ENCODE measurements around the gene LIME1.
"Not testable (repeated sequence)": the region's sequence is repeated elsewhere in the genome, so short reads cannot be mapped to it uniquely, and the experiment has no call there.

Gene LIME1

GRCh38 chr20:63772781-63773518, 36.5 kb downstream of the LIME1 start:
- DNase-seq (ENCODE audit: low read depth in 2 of 2) = no peak

- no peak for DNase-seq (ENCODE audit: low read depth in 2 of 2)
These were observed 37.2 kb downstream of the LIME1 start for GRCh38 chr20:63773571-63774241.

DNA sequence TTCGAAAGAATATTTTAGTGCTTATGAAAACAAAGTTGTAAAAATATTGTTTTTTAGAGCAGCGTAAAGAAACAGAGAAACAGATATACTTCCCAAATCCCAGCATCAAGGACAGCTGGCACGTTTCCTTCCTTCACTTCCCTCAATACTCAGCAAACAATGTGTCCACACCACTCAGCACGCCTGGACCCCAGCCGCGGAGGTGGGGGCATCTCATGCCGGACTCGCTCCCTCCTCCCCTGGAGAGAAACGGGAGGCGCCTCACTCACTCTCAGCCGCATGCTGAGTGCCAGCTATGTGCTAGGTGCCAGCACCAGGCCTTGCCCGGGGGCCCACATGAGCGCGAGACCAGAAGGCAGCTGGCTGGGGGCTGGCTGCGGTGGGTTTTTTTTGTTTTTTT, 37.8 kb downstream of the LIME1 start:
- no peak for DNase-seq (ENCODE audit: low read depth in 2 of 2)

DNA sequence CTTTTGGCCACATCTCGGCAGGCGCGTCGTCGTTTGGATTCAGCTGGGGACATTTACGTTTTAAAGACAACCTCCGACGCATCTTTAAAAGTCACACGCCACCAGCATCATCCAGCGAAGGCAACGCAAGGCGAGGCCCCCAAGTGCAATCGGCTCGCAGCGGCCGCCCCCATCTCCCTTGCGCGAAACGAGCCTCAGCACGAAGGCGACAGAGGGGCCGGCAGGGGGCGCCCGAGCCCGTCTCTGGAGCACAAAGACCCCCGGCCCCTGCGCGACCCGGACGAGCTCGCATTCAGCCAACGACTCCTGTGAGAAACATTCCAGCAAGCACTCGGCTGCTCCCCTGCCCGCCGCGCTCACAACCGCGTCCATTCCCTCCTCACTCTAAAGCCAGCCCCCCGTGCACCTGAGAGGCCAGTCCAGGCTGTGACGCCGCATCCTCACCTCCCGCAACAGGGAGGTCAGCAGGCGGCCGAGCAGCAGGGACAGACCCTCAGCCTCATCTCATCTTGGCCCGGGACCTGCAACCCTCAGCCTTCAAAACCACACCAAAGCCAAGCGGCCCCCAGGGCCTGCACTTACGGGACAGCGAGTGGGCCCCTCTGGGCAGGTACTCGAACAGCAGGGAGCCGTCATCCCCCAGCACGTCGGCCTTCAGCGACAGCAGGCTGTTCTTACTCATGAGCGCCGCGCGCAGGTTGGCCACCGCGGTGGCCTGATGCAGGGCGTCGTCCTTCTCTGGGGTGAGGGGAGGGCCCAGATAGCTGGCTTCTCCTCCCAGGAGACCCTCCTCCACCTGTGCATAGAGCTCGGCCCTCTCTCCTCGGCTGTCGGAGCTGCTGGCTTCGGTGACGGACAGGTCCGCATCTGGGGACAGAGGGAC, 38.9 kb downstream of the LIME1 start:
- no peak for DNase-seq (ENCODE audit: low read depth in 2 of 2)

DNA sequence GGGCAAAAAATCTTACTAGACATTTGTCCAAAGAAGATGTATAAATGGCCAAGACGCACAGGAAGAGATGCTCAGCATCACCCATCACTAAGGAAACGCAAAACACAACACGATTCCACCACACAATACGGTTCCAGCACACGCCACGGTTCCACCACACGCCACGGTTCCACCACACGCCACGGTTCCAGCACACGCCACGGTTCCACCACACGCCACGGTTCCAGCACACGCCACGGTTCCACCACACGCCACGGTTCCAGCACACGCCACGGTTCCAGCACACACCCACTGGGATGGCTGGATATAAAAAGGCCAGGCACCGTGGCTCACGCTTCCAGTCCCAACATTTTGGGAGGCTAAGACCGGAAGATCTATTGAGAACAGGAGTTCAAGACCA, 40.4 kb downstream of the LIME1 start:
- DNase-seq (ENCODE audit: low read depth in 2 of 2) = not testable (repeated sequence)

GRCh38 chr20:63777614-63778013, 41.1 kb downstream of the LIME1 start:
- DNase-seq (ENCODE audit: low read depth in 2 of 2) = no peak

DNA sequence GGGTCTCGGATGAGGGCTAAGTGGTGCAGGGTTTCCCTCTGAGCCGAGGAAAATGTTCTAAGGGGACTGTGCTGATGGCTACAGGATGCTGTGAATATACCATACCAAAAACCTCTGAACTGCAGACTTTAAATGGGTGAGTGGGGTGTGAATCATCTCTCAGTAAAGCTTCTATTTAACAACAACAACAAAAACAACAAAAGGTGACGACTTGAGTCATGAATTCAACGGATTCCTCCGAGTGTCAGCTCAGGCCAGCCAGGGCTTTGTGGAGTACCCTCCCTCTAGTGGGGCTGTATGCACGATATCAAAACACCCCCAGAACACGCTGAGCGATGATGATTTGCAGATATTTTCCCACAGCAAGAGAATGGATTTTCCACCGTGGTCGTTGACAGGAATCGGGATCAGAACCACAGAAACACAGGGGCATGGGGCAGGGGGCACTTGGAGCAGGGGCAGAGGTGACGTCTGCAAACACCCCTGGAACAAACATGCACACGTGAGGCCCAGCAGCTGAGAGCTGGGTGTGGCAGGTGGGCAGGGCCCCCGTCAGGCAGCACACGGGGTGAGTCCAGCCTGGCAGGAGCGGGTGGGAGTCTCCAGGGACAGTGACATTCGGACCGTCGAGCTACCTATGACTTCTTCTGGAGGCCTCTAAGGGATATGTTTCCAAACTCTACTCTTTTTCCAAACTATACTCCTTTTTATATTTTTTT, 41.7 kb downstream of the LIME1 start:
- no peak for DNase-seq (ENCODE audit: low read depth in 2 of 2)

- no peak for DNase-seq (ENCODE audit: low read depth in 2 of 2)
These were observed 42.4 kb downstream of the LIME1 start for GRCh38 chr20:63778857-63779256.

DNA sequence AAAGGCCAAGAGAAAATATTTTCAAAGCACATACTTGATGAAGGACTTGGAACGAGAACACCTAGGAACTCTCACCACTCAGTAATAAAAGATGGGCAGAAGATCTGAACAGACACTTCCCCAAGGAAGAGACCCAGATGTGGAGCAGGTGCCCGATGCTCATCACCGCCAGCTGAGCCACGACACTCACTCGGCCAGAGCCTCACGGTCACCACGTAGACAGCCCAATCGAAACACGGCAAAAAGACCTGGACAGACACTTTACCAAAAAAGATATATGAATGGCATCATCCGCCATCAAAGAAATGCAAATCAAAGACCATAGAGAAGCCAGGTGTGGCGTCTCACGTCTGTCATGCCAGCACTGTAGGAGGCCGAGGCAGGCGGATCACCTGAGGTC, 44.7 kb downstream of the LIME1 start:
- DNase-seq (ENCODE audit: low read depth in 2 of 2) = no peak

DNA sequence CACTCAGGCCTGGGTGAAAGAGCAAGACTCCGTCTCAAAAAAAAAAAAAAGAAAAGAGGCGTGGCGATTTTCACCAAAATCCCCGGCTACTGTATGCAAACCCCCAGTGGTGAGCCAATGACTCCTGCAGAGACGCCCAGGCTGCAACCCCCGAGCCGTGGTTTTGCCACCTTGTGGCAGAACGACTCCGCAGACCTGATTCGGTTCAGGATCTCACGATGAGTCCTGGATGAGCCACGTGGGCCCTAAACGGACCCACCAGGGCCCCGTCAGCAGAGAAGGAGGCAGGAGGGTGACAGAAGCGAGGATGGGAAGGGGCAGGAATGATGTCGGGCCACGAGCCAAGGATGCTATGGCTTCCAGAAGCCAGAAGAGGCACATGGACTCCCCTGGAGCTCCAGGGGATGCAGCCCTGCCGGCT, 45.6 kb downstream of the LIME1 start:
- peak in 1 of 2 donors; percentile 49 for DNase-seq (ENCODE audit: low read depth in 2 of 2)

DNA sequence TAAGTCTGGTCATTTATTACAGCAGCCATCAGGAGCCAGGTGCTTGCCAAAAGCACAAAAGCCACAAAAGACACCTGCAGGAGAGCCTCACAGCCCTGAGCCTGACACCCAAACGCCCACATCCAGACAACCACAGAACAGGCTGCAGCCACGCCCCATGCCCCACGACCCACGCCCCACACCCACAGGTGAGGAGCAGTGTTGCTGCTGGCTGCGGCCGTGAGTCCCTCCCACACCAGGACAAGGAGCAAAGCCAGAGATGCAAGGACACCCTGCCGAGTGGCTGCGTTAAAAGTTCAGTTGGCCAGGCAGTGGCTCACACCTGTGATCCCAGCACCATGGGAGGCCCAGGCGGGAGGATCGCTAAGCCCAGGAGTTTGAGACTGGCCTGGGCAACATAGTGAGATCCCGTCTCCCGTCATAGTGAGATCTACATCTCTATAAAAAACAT, 46.1 kb downstream of the LIME1 start:
- DNase-seq (ENCODE audit: low read depth in 2 of 2) = no peak

- DNase-seq (ENCODE audit: low read depth in 2 of 2) = no peak
These were observed 47.5 kb downstream of the LIME1 start for GRCh38 chr20:63783970-63784369.

GRCh38 chr20:63785691-63786131, 49.2 kb downstream of the LIME1 start:
- DNase-seq (ENCODE audit: low read depth in 2 of 2) = no peak

DNA sequence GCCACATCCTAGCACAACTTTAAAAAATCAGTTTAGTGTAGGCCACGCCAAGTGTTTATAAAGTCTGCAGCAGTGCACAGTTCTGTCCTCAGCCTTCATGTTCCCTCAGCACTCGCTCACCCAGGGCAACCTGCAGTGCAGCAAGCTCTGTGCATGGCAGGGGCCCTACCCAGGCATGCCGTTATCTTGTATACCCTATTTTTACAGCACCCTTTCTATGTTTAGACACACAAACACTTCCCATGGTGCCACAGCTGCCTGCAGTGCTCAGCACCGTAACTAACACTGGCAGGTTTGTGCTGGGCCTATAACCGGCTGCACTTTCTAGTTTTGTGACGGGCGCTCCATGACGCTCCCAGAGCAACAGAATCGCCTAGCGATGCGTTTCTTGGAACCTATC, 50.8 kb downstream of the LIME1 start:
- DNase-seq (ENCODE audit: low read depth in 2 of 2) = no peak

GRCh38 chr20:63787749-63788148, 51.3 kb downstream of the LIME1 start:
- DNase-seq (ENCODE audit: low read depth in 2 of 2) = no peak
